D721Med (cell line): Measurements from ENCODE around the gene KRTCAP2.
"Not testable (repeated sequence)": the region's sequence is repeated elsewhere in the genome, so short reads cannot be mapped to it uniquely, and the experiment has no call there.

Experiments used
- DNase-seq: peaks from one replicate; pipeline ENCODE4 v3.0.0; 2011; ENCODE audit warnings: low spot score; ENCODE audit not compliant: insufficient read length
- FAIRE-seq: peaks from 2 replicates; lab custom pipeline; 2011; peaks lifted over from hg19 to GRCh38; lab: Jason Lieb, UNC
- TF ChIP-seq, protein P1 (sequence below): IDR thresholded peaks from 2 replicates; pipeline ENCODE4 v1.5.1; 2012; ENCODE audit warnings: mild to moderate bottlenecking, control low read depth; ENCODE audit not compliant: insufficient read depth; ENCODE audit errors: missing control alignments

Gene KRTCAP2

DNA sequence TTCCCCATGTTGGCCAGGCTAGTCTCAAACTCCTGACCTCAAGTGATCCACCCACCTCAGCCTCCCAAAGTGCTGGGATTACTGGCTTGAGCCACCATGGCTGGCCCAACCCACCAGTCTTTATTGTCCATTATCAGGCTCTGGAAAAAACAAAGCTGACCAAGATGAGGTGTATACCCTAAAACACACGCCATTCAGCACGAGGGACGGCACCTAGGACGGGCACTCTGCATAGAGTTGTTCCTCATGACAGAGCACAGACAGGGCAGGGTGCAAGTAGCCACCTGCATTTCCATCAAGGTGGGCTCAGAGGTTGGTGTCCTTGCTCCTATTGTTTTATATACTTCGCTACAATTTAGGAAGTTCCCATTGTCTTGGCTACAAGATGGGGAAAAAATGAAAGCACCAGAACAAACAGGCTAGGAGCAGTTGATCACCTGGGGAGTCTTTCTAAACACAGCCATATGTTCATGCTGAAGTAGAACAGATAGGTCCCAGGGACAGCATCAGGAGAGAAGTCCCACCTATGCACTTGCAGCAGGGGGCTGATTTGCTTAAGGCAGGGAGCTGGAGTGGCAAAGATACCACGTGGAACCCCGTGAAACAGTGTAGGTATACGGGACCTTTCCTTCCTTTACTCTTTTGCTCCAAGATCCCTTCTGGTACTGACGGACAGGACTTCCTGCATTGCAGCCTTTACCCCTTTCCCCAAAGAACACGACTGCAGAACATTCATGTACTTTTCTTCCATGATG is 4.5 kb downstream of the KRTCAP2 start:
- TF ChIP-seq, protein P1, sequence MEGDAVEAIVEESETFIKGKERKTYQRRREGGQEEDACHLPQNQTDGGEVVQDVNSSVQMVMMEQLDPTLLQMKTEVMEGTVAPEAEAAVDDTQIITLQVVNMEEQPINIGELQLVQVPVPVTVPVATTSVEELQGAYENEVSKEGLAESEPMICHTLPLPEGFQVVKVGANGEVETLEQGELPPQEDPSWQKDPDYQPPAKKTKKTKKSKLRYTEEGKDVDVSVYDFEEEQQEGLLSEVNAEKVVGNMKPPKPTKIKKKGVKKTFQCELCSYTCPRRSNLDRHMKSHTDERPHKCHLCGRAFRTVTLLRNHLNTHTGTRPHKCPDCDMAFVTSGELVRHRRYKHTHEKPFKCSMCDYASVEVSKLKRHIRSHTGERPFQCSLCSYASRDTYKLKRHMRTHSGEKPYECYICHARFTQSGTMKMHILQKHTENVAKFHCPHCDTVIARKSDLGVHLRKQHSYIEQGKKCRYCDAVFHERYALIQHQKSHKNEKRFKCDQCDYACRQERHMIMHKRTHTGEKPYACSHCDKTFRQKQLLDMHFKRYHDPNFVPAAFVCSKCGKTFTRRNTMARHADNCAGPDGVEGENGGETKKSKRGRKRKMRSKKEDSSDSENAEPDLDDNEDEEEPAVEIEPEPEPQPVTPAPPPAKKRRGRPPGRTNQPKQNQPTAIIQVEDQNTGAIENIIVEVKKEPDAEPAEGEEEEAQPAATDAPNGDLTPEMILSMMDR: no peak
- no peak for FAIRE-seq
- DNase-seq: no peak

DNA sequence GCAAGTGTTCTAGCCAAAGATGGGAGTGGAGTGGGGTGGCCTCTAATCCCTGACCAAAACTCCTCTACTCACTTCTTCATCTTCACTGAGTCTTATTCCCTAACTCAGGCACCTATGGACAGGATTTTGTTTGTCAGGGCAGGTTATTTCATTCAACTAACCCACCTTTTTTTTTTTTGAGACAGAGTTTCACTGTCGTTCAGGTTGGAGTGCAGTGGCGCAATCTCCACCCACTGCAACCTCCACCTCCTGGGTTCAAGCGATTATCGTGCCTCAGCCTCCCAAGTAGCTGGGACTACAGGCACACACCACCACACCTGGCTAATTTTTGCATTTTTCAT is 5.0 kb downstream of the KRTCAP2 start:
- DNase-seq, FAIRE-seq: not testable (repeated sequence)

DNA sequence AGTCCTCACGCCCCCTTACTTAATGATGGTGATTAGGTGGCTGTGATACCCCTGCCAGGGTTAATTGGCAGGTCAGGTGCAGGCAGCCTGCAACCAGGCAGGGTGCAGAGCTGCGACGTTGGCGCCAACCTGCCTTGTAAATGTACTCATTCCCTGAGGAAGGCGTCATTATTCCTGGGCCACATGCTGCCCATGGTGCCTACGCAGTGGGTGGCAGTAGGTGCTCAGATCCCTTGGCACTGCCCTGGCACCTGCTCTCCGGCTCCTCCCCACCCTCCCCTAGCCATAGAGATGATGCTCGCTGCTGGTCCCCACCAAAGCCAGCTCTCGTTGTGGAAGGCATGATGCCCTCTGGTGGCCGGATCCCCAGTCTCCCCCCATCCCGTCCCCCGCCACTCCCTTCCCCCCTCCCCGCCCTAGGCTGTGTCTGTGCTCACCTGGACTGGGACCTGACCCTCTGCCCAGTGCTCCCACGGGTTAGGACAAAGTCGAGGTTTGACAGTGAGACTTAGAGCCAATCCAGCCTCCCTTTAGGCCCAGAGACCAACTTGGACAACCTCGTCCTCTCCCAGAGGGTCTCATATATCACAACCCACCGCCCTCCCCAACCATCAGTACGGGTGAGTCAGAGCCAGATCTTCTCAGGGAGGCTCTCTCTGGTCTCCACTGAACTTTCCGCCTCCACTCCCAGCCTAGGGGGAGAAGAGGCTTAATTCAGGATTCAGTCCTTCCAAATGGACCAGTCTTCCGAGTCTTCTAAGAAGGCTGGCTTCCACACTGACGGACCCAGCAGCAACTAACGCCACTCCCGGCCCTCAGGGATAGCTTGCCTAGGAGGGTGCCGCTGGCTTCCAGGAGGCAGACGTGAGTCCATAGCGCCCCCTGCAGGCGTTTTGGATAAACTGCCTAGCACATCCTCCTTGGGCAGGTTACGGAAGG is 5.7 kb downstream of the KRTCAP2 start:
- DNase-seq (peak; percentile 89), FAIRE-seq (no peak)
- TF ChIP-seq, protein P1: peak; percentile 99

DNA sequence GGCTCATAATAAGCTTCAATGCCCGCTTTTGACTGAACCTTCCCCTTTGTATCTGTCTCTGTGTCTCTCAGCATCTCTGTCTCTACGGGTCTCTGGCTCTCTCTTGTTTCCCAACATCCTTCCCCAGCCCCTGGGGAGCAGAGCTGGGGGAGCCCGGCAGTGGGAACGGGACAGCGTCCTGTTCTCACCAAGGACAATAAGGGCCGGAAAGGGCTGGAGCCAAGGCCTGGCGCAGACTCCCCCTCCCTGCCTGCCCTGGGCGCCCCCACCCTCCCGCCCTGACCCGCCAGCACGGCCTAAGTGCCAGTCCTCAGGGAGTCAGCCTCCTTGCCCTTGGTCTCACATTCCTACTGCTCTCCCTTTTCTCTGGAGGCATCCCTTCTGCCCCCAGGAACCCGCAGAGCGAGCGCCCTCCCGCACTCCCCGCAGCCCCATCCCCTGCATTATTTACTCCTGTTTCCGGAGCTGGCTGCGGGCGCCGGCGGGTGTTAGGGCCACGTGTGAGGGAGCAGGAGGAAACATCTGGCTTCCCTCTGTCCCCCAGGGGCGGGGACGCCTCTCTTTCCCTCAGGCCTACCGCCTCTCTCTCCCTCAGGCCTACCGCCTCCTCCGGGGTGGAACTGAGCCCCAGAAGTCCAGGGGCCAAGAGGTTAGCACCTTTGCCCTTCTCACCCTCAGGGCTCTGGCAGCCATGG is 6.5 kb downstream of the KRTCAP2 start:
- TF ChIP-seq, protein P1: no peak
- DNase-seq (no peak), FAIRE-seq (no peak)

DNA sequence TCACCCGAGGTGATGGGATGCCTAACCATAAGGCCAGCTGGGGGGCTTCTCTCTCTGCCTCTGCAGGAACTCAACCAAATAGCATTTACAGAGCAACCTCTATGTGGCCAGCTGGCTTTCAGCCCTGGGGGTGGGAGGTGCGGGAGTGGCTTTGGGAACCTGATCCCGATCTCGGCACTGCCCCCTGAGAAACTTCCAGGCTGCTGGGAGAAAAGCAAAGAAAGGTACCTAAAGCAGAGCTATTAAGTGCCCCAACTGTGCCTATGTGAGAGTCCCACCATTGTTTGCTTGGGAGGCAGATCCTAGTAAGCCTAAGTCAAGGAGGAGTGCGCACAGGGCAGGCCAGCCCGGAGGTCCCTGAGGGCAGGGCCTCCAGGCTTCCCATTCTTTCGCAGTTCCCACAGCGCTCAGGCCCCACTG is 7.0 kb downstream of the KRTCAP2 start:
- FAIRE-seq (no peak), DNase-seq (no peak)
- TF ChIP-seq, protein P1: no peak

DNA sequence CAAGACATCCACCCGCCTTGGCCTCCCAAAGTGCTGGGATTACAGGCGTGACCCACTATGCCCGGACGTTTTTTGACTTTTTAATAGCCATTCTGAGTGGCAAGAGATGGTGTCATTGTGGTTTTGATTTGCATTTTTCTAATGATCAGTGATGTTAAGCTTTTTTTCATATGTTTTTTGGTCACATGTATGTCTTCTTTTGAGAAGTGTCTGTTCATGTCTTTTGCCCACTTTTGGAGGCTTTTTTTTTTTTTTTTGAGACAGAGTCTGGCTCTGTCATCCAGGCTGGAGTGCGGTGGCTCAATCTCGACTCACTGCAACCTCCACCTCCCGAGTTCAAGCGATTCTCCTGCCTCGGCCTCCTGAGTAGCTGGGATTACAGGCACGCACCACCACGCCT is 8.5 kb downstream of the KRTCAP2 start:
- DNase-seq, FAIRE-seq: not testable (repeated sequence)

DNA sequence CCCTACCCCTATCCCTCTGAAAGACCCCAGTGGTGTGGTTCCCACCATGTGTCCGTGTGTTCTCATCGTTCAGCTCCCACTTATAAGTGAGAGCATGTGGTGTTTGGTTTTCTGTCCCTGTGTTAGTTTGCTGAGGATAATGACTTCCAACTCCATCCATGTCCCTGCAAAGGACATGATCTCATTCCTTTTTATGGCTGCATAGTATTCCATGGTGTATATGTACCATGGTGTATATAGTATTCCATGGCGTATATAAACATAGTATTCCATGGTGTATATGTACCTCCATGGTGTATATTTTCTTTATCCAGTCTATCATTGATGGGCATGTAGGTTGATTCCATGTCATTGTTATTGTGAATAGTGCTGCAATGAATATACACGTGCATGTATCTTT is 9.3 kb downstream of the KRTCAP2 start:
- DNase-seq, FAIRE-seq: not testable (repeated sequence)

DNA sequence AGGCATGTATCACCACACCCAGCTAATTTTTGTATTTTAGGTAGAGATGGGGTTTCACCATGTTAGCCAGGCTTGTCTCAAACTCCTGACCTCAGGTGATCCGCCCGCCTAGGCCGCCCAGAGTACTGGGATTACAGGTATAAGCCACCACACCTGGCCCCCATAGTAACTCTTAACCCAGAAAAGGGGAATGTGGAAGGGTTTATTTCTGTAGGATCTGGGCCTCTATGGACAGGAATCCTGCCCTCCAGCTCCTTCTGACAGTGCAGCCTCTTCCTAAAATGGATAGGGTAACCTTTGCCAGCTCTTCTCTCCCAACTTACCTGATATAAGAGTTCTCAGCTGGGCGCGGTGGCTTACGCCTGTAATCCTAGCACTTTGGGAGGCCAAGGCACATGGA is 10.5 kb downstream of the KRTCAP2 start:
- FAIRE-seq, DNase-seq: not testable (repeated sequence)

DNA sequence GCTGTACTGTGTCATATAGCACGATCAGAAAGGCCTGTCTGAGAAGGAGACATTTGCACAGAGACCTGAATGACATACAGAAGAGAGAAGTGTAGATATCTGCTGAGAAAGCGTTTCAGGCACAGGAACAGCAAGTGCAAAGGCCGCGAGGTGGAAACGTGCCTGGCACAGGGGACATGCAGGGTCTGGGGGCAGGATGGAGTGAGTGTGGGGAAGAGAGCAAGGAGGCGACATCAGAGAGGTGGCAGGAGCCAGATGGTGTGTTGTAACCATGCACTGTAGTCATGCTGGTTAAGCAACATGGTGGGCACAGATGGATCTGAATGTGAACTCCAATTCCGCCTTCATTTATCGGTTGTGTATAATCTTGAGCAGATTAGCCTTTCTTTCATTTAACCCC is 13.0 kb downstream of the KRTCAP2 start:
- FAIRE-seq (no peak), DNase-seq (no peak)
- TF ChIP-seq, protein P1: no peak
